ENCODE measurements around the gene FLRT2.

DNA sequence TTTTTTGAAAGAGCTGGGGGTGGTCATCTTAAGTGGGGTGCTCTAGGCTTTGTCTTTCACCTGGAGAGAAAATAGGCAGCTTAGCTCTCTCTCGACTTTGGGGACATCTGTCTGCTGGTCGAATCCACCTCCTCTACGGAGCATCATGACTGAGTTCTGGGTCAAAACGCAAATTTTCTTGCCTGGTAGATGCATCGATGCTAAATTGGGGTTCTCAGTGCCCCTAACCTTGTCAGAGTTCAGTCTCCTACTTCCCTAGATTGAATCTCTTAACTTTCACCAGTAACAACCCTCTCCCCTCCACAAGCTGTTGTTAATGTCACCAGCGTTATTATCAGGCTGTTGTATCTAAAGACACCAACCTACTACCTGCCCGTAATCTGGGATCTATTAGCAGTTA, 682 bp downstream of the FLRT2 start:
- no peak for TF ChIP-seq EZH2 (IDR thresholded peaks at IDR 0.05; ENCODE audit: borderline replicate concordance, insufficient read depth, low read depth, low read length, poor library complexity, severe bottlenecking)
- no peak for TF ChIP-seq CTCF (IDR thresholded peaks at IDR 0.05)

Data from B cell (primary cell).